H1 (cell line): ENCODE results near the gene CEP128. TPM values are rescaled to one million over a fixed set of nuclear protein-coding genes. Genes with fewer than 3 reads are reported as not detected.

Experiments
- CTCF ChIA-PET: fragments of 300-600 bp; sonication (Branson Sonifier 250); formaldehyde crosslinking; loops from one replicate; lab custom pipeline; 2021; ENCODE audit not compliant: partially characterized antibody; lab: Charles Lee
- POLR2A ChIA-PET: fragments of 300-600 bp; sonication (Branson Sonifier 250); formaldehyde crosslinking; loops from one replicate; lab custom pipeline; 2021; ENCODE audit warnings: inconsistent platforms; ENCODE audit not compliant: partially characterized antibody; lab: Charles Lee
- DNase-seq, 2 experiments: peaks; one replicate each; pipeline versions ENCODE4 v3.0.0 to v3.0.0-alpha.2; 2010 to 2022; ENCODE audit warnings: low spot score in 2 of 2, low read depth in 1 of 2, mixed read lengths in 1 of 2
- FAIRE-seq: peaks from 2 replicates; lab custom pipeline; 2011; peaks lifted over from hg19 to GRCh38; lab: Jason Lieb, UNC
- H2AFZ ChIP-seq: 2 replicates; pipeline ENCODE4 v1.8.1; 2012; ENCODE audit warnings: low read length, inconsistent platforms
- H2AK5ac ChIP-seq: 2 replicates; pipeline ENCODE4 v1.6.1; 2013; ENCODE audit warnings: low read depth, low read length
- H2BK120ac ChIP-seq: replicated peaks from 2 replicates; pipeline ENCODE3; 2013; ENCODE audit warnings: low read depth, low read length, inconsistent platforms
- H2BK12ac ChIP-seq: 2 replicates; pipeline ENCODE4 v1.6.1; 2013; ENCODE audit warnings: low read depth, low read length
- H2BK15ac ChIP-seq: 2 replicates; pipeline ENCODE4 v1.6.1; 2013; ENCODE audit warnings: low read length
- H2BK20ac ChIP-seq: 2 replicates; pipeline ENCODE4 v1.6.1; 2013; ENCODE audit warnings: low read length
- H2BK5ac ChIP-seq: 2 replicates; pipeline ENCODE4 v1.6.1; 2013; ENCODE audit warnings: low read depth, low read length
- H3K14ac ChIP-seq: 2 replicates; pipeline ENCODE4 v1.6.1; 2013; ENCODE audit warnings: inconsistent platforms; ENCODE audit not compliant: insufficient read length
- H3K18ac ChIP-seq: 2 replicates; pipeline ENCODE4 v1.6.1; 2013; ENCODE audit warnings: low read length; ENCODE audit errors: extremely low read depth
- H3K23ac ChIP-seq: 2 replicates; pipeline ENCODE4 v1.6.1; 2013; ENCODE audit warnings: inconsistent platforms; ENCODE audit not compliant: insufficient read length
- H3K23me2 ChIP-seq: 2 replicates; pipeline ENCODE4 v1.6.1; 2013; ENCODE audit warnings: low read depth, low read length
- H3K27ac ChIP-seq: 2 replicates; pipeline ENCODE4 v1.6.1; 2011; ENCODE audit warnings: low read depth, low read length, inconsistent platforms
- H3K27me3 ChIP-seq, 4 experiments: replicated peaks in 1 of 4; 1 replicate in 1 of 4; 2 replicates in 3 of 4; pipeline versions ENCODE4 v1.6.1 to v1.8.1; 2011 to 2013; ENCODE audit warnings: low read length in 3 of 4, mild to moderate bottlenecking in 3 of 4, inconsistent platforms in 2 of 4, mixed read lengths in 2 of 4, moderate library complexity in 1 of 4; ENCODE audit not compliant: control insufficient read depth in 3 of 4, insufficient read depth in 3 of 4; ENCODE audit errors: extremely low read depth in 1 of 4
- H3K36me3 ChIP-seq, 4 experiments: 2 replicates each; pipeline versions ENCODE4 v1.6.1 to v1.8.1; 2011 to 2013; ENCODE audit warnings: mild to moderate bottlenecking in 4 of 4, low read length in 3 of 4, moderate library complexity in 2 of 4, control low read depth in 1 of 4, inconsistent platforms in 1 of 4; ENCODE audit not compliant: insufficient read depth in 4 of 4, control insufficient read depth in 2 of 4
- H3K4ac ChIP-seq: replicated peaks from 2 replicates; pipeline ENCODE3; 2013; ENCODE audit warnings: low read length, low read depth, mixed read lengths, inconsistent platforms; ENCODE audit not compliant: insufficient read length
- H3K4me1 ChIP-seq, 4 experiments: replicated peaks in 1 of 4; 1 replicate in 1 of 4; 2 replicates in 3 of 4; pipeline versions ENCODE4 v1.6.1 to v1.8.1; 2011 to 2013; ENCODE audit warnings: low read length in 3 of 4, inconsistent platforms in 2 of 4, mixed read lengths in 1 of 4; ENCODE audit not compliant: insufficient read depth in 4 of 4, control insufficient read depth in 3 of 4
- H3K4me2 ChIP-seq, 2 experiments: 2 replicates each; pipeline versions ENCODE4 v1.6.1 to v1.8.1; 2011 to 2013; ENCODE audit warnings: low read depth in 2 of 2, low read length in 2 of 2, control low read depth in 1 of 2, inconsistent platforms in 1 of 2, mild to moderate bottlenecking in 1 of 2; ENCODE audit not compliant: insufficient read depth in 1 of 2
- H3K4me3 ChIP-seq, 4 experiments: fragments of 200-600, 300-600 bp in 1 of 4; sonication (generic), shearing (Covaris generic), sonication (Bioruptor Twin) in 1 of 4; 2 replicates each; pipeline versions ENCODE4 v1.5.1 to v1.8.1; 2011 to 2016; ENCODE audit warnings: low read length in 4 of 4, low read depth in 3 of 4, control low read depth in 2 of 4, inconsistent platforms in 2 of 4, mild to moderate bottlenecking in 2 of 4, mixed read lengths in 1 of 4, moderate library complexity in 1 of 4; ENCODE audit not compliant: insufficient read depth in 2 of 4; ENCODE audit errors: extremely low read depth in 1 of 4
- H3K56ac ChIP-seq: replicated peaks from 2 replicates; pipeline ENCODE3; 2013; ENCODE audit warnings: low read depth, mild to moderate bottlenecking, mixed read lengths, low read length, inconsistent platforms; ENCODE audit not compliant: insufficient read length
- H3K79me1 ChIP-seq: 2 replicates; pipeline ENCODE4 v1.6.1; 2013; ENCODE audit warnings: low read depth, low read length, control low read depth
- H3K79me2 ChIP-seq, 2 experiments: 2 replicates each; pipeline versions ENCODE4 v1.6.1 to v1.8.1; 2012 to 2013; ENCODE audit warnings: low read length in 2 of 2, mild to moderate bottlenecking in 2 of 2, inconsistent platforms in 1 of 2; ENCODE audit not compliant: insufficient read depth in 2 of 2, control insufficient read depth in 1 of 2
- H3K9ac ChIP-seq, 4 experiments: replicated peaks in 1 of 4; 1 replicate in 1 of 4; 2 replicates in 3 of 4; pipeline versions ENCODE4 v1.6.1 to v1.8.1; 2011 to 2013; ENCODE audit warnings: low read depth in 3 of 4, low read length in 3 of 4, control low read depth in 2 of 4, mild to moderate bottlenecking in 2 of 4, moderate library complexity in 2 of 4, inconsistent platforms in 1 of 4; ENCODE audit errors: extremely low read depth in 1 of 4
- H3K9me3 ChIP-seq, 2 experiments: 2 replicates each; pipeline versions ENCODE4 v1.6.1 to v1.8.1; 2012 to 2013; ENCODE audit warnings: mild to moderate bottlenecking in 2 of 2, moderate library complexity in 2 of 2, control low read depth in 1 of 2, inconsistent platforms in 1 of 2, low read depth in 1 of 2, low read length in 1 of 2, mixed read lengths in 1 of 2; ENCODE audit not compliant: insufficient read depth in 2 of 2
- H4K20me1 ChIP-seq, 2 experiments: replicated peaks in 1 of 2; 2 replicates each; pipeline versions ENCODE3 to v1.8.1; 2011 to 2013; ENCODE audit warnings: inconsistent platforms in 2 of 2, low read length in 2 of 2, mild to moderate bottlenecking in 1 of 2; ENCODE audit not compliant: insufficient read depth in 2 of 2, control insufficient read depth in 1 of 2
- H4K5ac ChIP-seq: 2 replicates; pipeline ENCODE4 v1.6.1; 2013; ENCODE audit warnings: low read length, low read depth, mixed read lengths, inconsistent platforms; ENCODE audit not compliant: insufficient read length
- H4K8ac ChIP-seq: 2 replicates; pipeline ENCODE4 v1.8.0; 2013; ENCODE audit warnings: mild to moderate bottlenecking, moderate library complexity, low read length, inconsistent platforms; ENCODE audit not compliant: insufficient read depth; ENCODE audit errors: extremely low read depth
- H4K91ac ChIP-seq: replicated peaks from 2 replicates; pipeline ENCODE3; 2013; ENCODE audit warnings: low read length, mixed read lengths, inconsistent platforms; ENCODE audit not compliant: insufficient read length
- BRCA1 ChIP-seq: IDR thresholded peaks from 2 replicates; pipeline ENCODE4 v1.6.1; 2012; ENCODE audit warnings: low read depth, low read length, improper control_type of control experiment
- CBX5 ChIP-seq: fragments of 300-800, 300-1000 bp; sonication (generic); IDR thresholded peaks from 2 replicates; pipeline ENCODE4 v1.7.1; 2016; ENCODE audit warnings: antibody characterized with exemption, low read length, low read depth
- SIN3A ChIP-seq, 2 experiments: IDR thresholded peaks in 1 of 2; conservative IDR thresholded peaks in 1 of 2; 2 replicates each; pipeline ENCODE4 v1.6.1; 2011 to 2012; ENCODE audit warnings: low read length in 2 of 2, improper control_type of control experiment in 1 of 2, low read depth in 1 of 2, mild to moderate bottlenecking in 1 of 2
- SIRT6 ChIP-seq: IDR thresholded peaks from one replicate; pipeline ENCODE4 v1.7.1; 2012; ENCODE audit warnings: low read length, inconsistent platforms
- TEAD4 ChIP-seq: IDR thresholded peaks from 2 replicates; pipeline ENCODE4 v1.6.1; 2012; ENCODE audit warnings: low read depth, low read length, inconsistent platforms, mixed read lengths
- ZNF274 ChIP-seq: IDR thresholded peaks from 2 replicates; pipeline ENCODE4 v1.7.0; 2012; ENCODE audit warnings: low read length, borderline replicate concordance; ENCODE audit errors: extremely low read depth
- WGBS, 2 experiments: shearing (Covaris generic) in 1 of 2; methylation state at CpG; one replicate each; pipeline versions ENCODE4 v1.1.6 to v1.1.7; 2013 to 2015; ENCODE audit warnings: low lambda C conversion rate in 2 of 2, mixed read lengths in 2 of 2, inconsistent platforms in 1 of 2, low coverage in 1 of 2, missing lambda C conversion rate in 1 of 2; ENCODE audit not compliant: insufficient replicate concordance in 2 of 2, insufficient coverage in 1 of 2, insufficient read length in 1 of 2; ENCODE audit errors: extremely low coverage in 1 of 2, missing lambda C conversion rate in 1 of 2; 5-methylcytosine and 5-hydroxymethylcytosine counted together
- polyA plus RNA-seq, 7 experiments: library from polyadenylated mRNA; depleted of rRNA in 3 of 7; stranded (reverse) in 5 of 7; unstranded in 2 of 7; fragments of >200 nt in 5 of 7; fragments of 200-250 nt in 2 of 7; gene quantifications; 1 replicate in 5 of 7; 2 replicates in 1 of 7; 4 replicates in 1 of 7; pipeline versions ENCODE4 v1.2.1 to v1.2.3, GENCODE V29; 2011 to 2013; ENCODE audit warnings: missing spikeins in 2 of 7, mixed read lengths in 2 of 7
- total RNA-seq: library from RNA; stranded (reverse); fragmentation: NEBNext Ultra II Directional; extraction: Animal tissue kit (Norgen Biotek cat#: 25700); gene quantifications from 2 replicates; pipeline ENCODE4 v1.2.1, GENCODE V29; 2021

Gene CEP128
- total and polyA plus RNA-seq, 2 of the 8 experiments (the other 6 are each of a cell fraction or from before 2014, with no cell fraction given): 1.9 to 17.0 TPM

DNA sequence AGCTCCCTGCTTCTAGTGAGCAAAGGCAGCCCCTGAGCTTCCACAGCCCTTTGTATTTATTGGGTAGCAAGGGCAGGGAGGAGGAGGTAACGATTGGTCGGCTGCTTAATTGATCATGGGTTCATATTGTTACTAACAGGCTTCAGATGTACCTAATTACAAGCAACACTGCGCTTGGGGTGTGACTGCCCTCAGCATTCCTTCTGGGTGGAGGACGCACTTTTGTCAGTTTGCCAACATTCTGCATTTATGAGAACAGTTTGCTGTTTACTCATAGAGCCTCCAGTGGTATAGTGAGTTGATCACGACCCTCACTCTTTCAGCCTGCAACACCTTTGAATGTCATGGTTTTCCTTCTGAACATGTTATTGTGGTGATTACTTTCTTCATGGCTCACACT, 23.5 kb upstream of the CEP128 start:
- FAIRE-seq (no peak), DNase-seq (no peak)
- ChIA-PET POLR2A (no interaction called here), CTCF (no interaction called here)
- H3K4me3 ChIP-seq: no peak overlapping the region
- no peak overlapping the region for H4K8ac ChIP-seq
- no peak overlapping the region for H3K14ac ChIP-seq
- no peak overlapping the region for H2AK5ac ChIP-seq
- H3K27me3 ChIP-seq: no peaks in the 10 kb centered on the region
- no peak for TF ChIP-seq TEAD4
- no peak for TF ChIP-seq ZNF274
- TF ChIP-seq SIN3A (conservative IDR thresholded peaks at IDR 0.05 in 1 of 2, IDR thresholded peaks at IDR 0.05 in 1 of 2; ENCODE audit: low read depth in 1 of 2, low read length in 2 of 2): no peak
- TF ChIP-seq SIRT6: no peak
- no peak for TF ChIP-seq BRCA1
- TF ChIP-seq CBX5: no peak
- H3K23me2 ChIP-seq: no peaks in the 10 kb centered on the region
- no peak overlapping the region for H3K23ac ChIP-seq
- no peaks in the 10 kb centered on the region for H3K9me3 ChIP-seq
- no peak overlapping the region for H3K18ac ChIP-seq
- no peak overlapping the region for H2BK15ac ChIP-seq
- H3K79me2 ChIP-seq: no peaks in the 10 kb centered on the region
- H4K5ac ChIP-seq: no peak overlapping the region
- no peak overlapping the region for H2BK20ac ChIP-seq
- H3K27ac ChIP-seq: no peak overlapping the region
- H3K4me1 ChIP-seq: no peaks in the 10 kb centered on the region
- no peaks in the 10 kb centered on the region for H3K36me3 ChIP-seq
- H3K79me1 ChIP-seq: no peaks in the 10 kb centered on the region
- no peak overlapping the region for H3K9ac ChIP-seq
- H3K4me2 ChIP-seq: no peak overlapping the region
- no peak overlapping the region for H4K91ac ChIP-seq
- H3K56ac ChIP-seq: no peak overlapping the region
- H3K4ac ChIP-seq: no peak overlapping the region
- H2AFZ ChIP-seq: peak overlapping the region; percentile 16; the same call in 1 of the 2 replicates
- H2BK12ac ChIP-seq: no peak overlapping the region
- no peak overlapping the region for H2BK120ac ChIP-seq
- 64% methylated on average over 5 of the region's 5 CpGs; no CpG with 5 or more reads in 1 of the 2 experiments for WGBS, 2 experiments
- H2BK5ac ChIP-seq: no peak overlapping the region
- peaks cover 0 to 1% of the 10 kb centered on the region in 2 experiments for H4K20me1 ChIP-seq
